Stimulated activated CD8-positive, alpha-beta memory T cell treated with anti-CD3 and anti-CD28 coated beads, Interleukin-12 subunit alpha, Interleukin-12 subunit beta, amount 100 ng/mL, for 1 hour (primary cell): ENCODE data around the gene ARL4A.
"Not testable (repeated sequence)": the region's sequence is repeated elsewhere in the genome, so short reads cannot be mapped to it uniquely, and the experiment has no call there.

ENCODE experiments used
- DNase-seq: peaks from one replicate; pipeline ENCODE4 v3.0.0-alpha.2; 2020; ENCODE audit warnings: low read depth

The ARL4A gene

GRCh38 chr7:12670000-12670729, 17.3 kb upstream of the ARL4A start:
- no peak for DNase-seq

GRCh38 chr7:12670743-12671520, 16.5 kb upstream of the ARL4A start:
- DNase-seq: no peak

- not testable (repeated sequence) for DNase-seq
Measured at GRCh38 chr7:12673436-12673835, 14.0 kb upstream of the ARL4A start.

GRCh38 chr7:12674053-12674452, 13.4 kb upstream of the ARL4A start:
- no peak for DNase-seq

GRCh38 chr7:12674861-12675260, 12.6 kb upstream of the ARL4A start:
- DNase-seq: peak; percentile 11

- no peak for DNase-seq
Measured at GRCh38 chr7:12683678-12684585, 3.5 kb upstream of the ARL4A start.

GRCh38 chr7:12684733-12685132, 2.7 kb upstream of the ARL4A start:
- no peak for DNase-seq

- peak; percentile 11 for DNase-seq
Measured at GRCh38 chr7:12685550-12685949, 1.9 kb upstream of the ARL4A start.

GRCh38 chr7:12686234-12686890, 1.1 kb upstream of the ARL4A start:
- peak; percentile 89 for DNase-seq

GRCh38 chr7:12687718-12688171, 312 bp downstream of the ARL4A start:
- DNase-seq: no peak

GRCh38 chr7:12688485-12689170, 1.2 kb downstream of the ARL4A start:
- not testable (repeated sequence) for DNase-seq

GRCh38 chr7:12689451-12689850, 2.0 kb downstream of the ARL4A start:
- DNase-seq: no peak

- no peak for DNase-seq
Measured at GRCh38 chr7:12690041-12690878, 2.8 kb downstream of the ARL4A start.

- DNase-seq: not testable (repeated sequence)
Measured at GRCh38 chr7:12691388-12691787, 4.0 kb downstream of the ARL4A start.

- no peak for DNase-seq
Measured at GRCh38 chr7:12692035-12692434, 4.6 kb downstream of the ARL4A start.

GRCh38 chr7:12692479-12693259, 5.2 kb downstream of the ARL4A start:
- DNase-seq: no peak

- DNase-seq: no peak
Measured at GRCh38 chr7:12694817-12695216, 7.4 kb downstream of the ARL4A start.

- no peak for DNase-seq
Measured at GRCh38 chr7:12695965-12696364, 8.5 kb downstream of the ARL4A start.

- no peak for DNase-seq
Measured at GRCh38 chr7:12699299-12699698, 11.9 kb downstream of the ARL4A start.
